ENCODE results near the gene ECE1. TPM values are rescaled to one million over a fixed set of nuclear protein-coding genes. Genes with fewer than 3 reads are reported as not detected.

Gene ECE1
- total and polyA plus RNA-seq, 2 of the 4 experiments (the other 2 are of a cell fraction): 61.8 to 124 TPM

GRCh38 chr1:21329209-21329844 is 39.1 kb upstream of the ECE1 start:
- H2AFZ ChIP-seq (replicated peaks; ENCODE audit: low read length, poor library complexity): peak overlapping the region; percentile 38
- no peaks in the 10 kb centered on the region for H3K9me3 ChIP-seq (ENCODE audit: control insufficient read depth, insufficient read depth, low read length)
- H4K91ac ChIP-seq (ENCODE audit: insufficient read depth, low read depth, low read length): peak overlapping the region; percentile 73; the same call in 1 of the 2 replicates
- peak overlapping the region in 1 of 2 experiments; percentile 4; a peak in 1 of 4 replicates for H4K8ac ChIP-seq (ENCODE audit: low read depth in 2 of 2, low read length in 2 of 2)
- in situ Hi-C loops (cut with MboI; ENCODE audit: low sequenced_read_pairs) (no loop called here), intact Hi-C loops (cut with micrococcal nuclease) (no loop called here), dilution Hi-C loops (cut with HindIII; ENCODE audit: low sequenced_read_pairs, unreplicated experiment) (no loop called here)
- H3K9me1 ChIP-seq (ENCODE audit: insufficient read depth, low read length): peaks cover 30% of the 10 kb centered on the region
- H2AK5ac ChIP-seq (ENCODE audit: low read depth, low read length): peak overlapping the region; percentile 56
- ATAC-seq (ENCODE audit: low read depth) (no peak), DNase-seq (no peak)
- POLR2A ChIA-PET (ENCODE audit: unreplicated experiment): interaction anchor here (0.7 kb wide), 1 partner anchor 13 kb away, joined by 9 read pairs; no protein-coding TSS in a partner anchor
- 89% methylated on average over 3 of the region's 7 CpGs; no CpG with 5 or more reads in 1 of the 2 experiments for WGBS, 2 experiments (ENCODE audit: extremely low coverage in 2 of 2, insufficient read length in 1 of 2)
- H3K27ac ChIP-seq (ENCODE audit: insufficient read depth, low read length): no peak overlapping the region
- no peak overlapping the region for H3K18ac ChIP-seq (ENCODE audit: low read depth, low read length)
- peaks cover 12% of the 10 kb centered on the region for H3K36me3 ChIP-seq (ENCODE audit: control insufficient read depth, insufficient read depth, low read length)
- peaks cover 48% of the 10 kb centered on the region for H3K4me1 ChIP-seq (ENCODE audit: control insufficient read depth, insufficient read depth, low read length)
- no peaks in the 10 kb centered on the region for H3K27me3 ChIP-seq (ENCODE audit: control insufficient read depth, insufficient read depth, low read length)
- H3K4me3 ChIP-seq (ENCODE audit: insufficient read depth, low read depth, low read length): no peak overlapping the region
- H3K4me2 ChIP-seq (ENCODE audit: low read depth, low read length): no peak overlapping the region
- peak overlapping the region; percentile 48; the same call in 1 of the 3 replicates for H2BK15ac ChIP-seq (ENCODE audit: low read depth, low read length)
- peak overlapping the region; percentile 6; the same call in 1 of the 2 replicates for H2BK20ac ChIP-seq (ENCODE audit: low read depth, low read length)
- H2BK120ac ChIP-seq (ENCODE audit: low read depth, low read length): no peak overlapping the region
- peak overlapping the region; percentile 4 for H2AK9ac ChIP-seq (replicated peaks; ENCODE audit: low read depth, low read length, poor library complexity)
- peak overlapping the region; percentile 41; the same call in 1 of the 2 replicates for H3K4ac ChIP-seq (ENCODE audit: low read depth, low read length)
- no peak overlapping the region for H4K5ac ChIP-seq (ENCODE audit: low read depth, low read length)
- BruUV-seq (replicated peaks): no TSS peak
- H3K9ac ChIP-seq (ENCODE audit: low read depth, low read length): no peak overlapping the region
- H3K56ac ChIP-seq (ENCODE audit: extremely low read depth, insufficient read depth, low read length): no peak overlapping the region
- H3K23ac ChIP-seq (ENCODE audit: low read depth, low read length): peak overlapping the region; percentile 48
- H3K79me1 ChIP-seq (ENCODE audit: low read depth in 1 of 2, low read length in 2 of 2): peaks cover 53 to 90% of the 10 kb centered on the region in 2 experiments
- H3K14ac ChIP-seq (replicated peaks; ENCODE audit: low read depth, low read length): peak overlapping the region; percentile 48
- H2BK5ac ChIP-seq (ENCODE audit: low read depth, low read length, poor library complexity, severe bottlenecking): no peak overlapping the region
- peaks cover 22% of the 10 kb centered on the region for H4K20me1 ChIP-seq (ENCODE audit: insufficient read depth, low read length)
- CTCF ChIA-PET: no interaction called here
- TF ChIP-seq, protein P1, sequence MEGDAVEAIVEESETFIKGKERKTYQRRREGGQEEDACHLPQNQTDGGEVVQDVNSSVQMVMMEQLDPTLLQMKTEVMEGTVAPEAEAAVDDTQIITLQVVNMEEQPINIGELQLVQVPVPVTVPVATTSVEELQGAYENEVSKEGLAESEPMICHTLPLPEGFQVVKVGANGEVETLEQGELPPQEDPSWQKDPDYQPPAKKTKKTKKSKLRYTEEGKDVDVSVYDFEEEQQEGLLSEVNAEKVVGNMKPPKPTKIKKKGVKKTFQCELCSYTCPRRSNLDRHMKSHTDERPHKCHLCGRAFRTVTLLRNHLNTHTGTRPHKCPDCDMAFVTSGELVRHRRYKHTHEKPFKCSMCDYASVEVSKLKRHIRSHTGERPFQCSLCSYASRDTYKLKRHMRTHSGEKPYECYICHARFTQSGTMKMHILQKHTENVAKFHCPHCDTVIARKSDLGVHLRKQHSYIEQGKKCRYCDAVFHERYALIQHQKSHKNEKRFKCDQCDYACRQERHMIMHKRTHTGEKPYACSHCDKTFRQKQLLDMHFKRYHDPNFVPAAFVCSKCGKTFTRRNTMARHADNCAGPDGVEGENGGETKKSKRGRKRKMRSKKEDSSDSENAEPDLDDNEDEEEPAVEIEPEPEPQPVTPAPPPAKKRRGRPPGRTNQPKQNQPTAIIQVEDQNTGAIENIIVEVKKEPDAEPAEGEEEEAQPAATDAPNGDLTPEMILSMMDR (conservative IDR thresholded peaks at IDR 0.05; ENCODE audit: low read depth, low read length): no peak
- TF ChIP-seq ELK1 (IDR thresholded peaks at IDR 0.05; ENCODE audit: borderline replicate concordance, low read depth, low read length) (no peak), CHD1 (IDR thresholded peaks at IDR 0.05; ENCODE audit: low read depth, low read length) (no peak), MAFK (IDR thresholded peaks at IDR 0.05; ENCODE audit: low read depth, low read length) (no peak), MAZ (IDR thresholded peaks at IDR 0.05; ENCODE audit: borderline replicate concordance, low read depth, low read length) (no peak), POLR2A (IDR thresholded peaks at IDR 0.05; ENCODE audit: low read depth, low read length) (no peak), FOS (IDR thresholded peaks at IDR 0.05; ENCODE audit: low read depth, low read length) (no peak), RCOR1 (IDR thresholded peaks at IDR 0.05; ENCODE audit: insufficient replicate concordance, low read length) (no peak), MXI1 (IDR thresholded peaks at IDR 0.05; ENCODE audit: borderline replicate concordance, low read depth, low read length) (no peak), CEBPB (IDR thresholded peaks at IDR 0.05; ENCODE audit: low read depth, low read length) (no peak), NFE2L2 (IDR thresholded peaks at IDR 0.05; ENCODE audit: low read depth, low read length) (no peak), BHLHE40 (IDR thresholded peaks at IDR 0.05; ENCODE audit: low read depth, low read length) (no peak), RAD21 (IDR thresholded peaks at IDR 0.05; ENCODE audit: low read length) (no peak), RFX5 (IDR thresholded peaks at IDR 0.05; ENCODE audit: low read depth, low read length) (no peak)
- TF ChIP-seq, protein P2, sequence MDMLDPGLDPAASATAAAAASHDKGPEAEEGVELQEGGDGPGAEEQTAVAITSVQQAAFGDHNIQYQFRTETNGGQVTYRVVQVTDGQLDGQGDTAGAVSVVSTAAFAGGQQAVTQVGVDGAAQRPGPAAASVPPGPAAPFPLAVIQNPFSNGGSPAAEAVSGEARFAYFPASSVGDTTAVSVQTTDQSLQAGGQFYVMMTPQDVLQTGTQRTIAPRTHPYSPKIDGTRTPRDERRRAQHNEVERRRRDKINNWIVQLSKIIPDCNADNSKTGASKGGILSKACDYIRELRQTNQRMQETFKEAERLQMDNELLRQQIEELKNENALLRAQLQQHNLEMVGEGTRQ (IDR thresholded peaks at IDR 0.05; ENCODE audit: low read depth, low read length): no peak

Measured in IMR-90 (cell line).